PC-9 (cell line): Measurements from ENCODE around the gene PRR14. TPM values are rescaled to one million over a fixed set of nuclear protein-coding genes. Genes with fewer than 3 reads are reported as not detected.

ENCODE experiments used
- Bru-seq: library from RNA; stranded (reverse); fragments of 400-500 nt; gene quantifications from one replicate; lab custom pipeline; 2021; lab: Mats Ljungman, UMichigan
- BruChase-seq, 2 experiments: library from RNA; stranded (reverse); fragments of 400-500 nt; gene quantifications; one replicate each; lab custom pipeline; 2021; lab: Mats Ljungman, UMichigan
- BruUV-seq: library from RNA; stranded (reverse); fragments of 400-500 nt; replicated peaks from 2 replicates; lab custom pipeline; 2021; lab: Mats Ljungman, UMichigan
- CTCF ChIA-PET: fragments of 300-600 bp; sonication (Branson Sonifier 250); formaldehyde crosslinking; loops from one replicate; lab custom pipeline; 2022; ENCODE audit warnings: antibody characterized with exemption; lab: Charles Lee
- POLR2A ChIA-PET: fragments of 300-600 bp; sonication (Branson Sonifier 250); formaldehyde crosslinking; loops from one replicate; lab custom pipeline; 2022; ENCODE audit warnings: antibody characterized with exemption; ENCODE audit not compliant: unreplicated experiment; lab: Charles Lee
- DNase-seq, 2 experiments: peaks; one replicate each; pipeline versions ENCODE4 v3.0.0 to v3.0.0-alpha.2; 2015 to 2022; ENCODE audit warnings: mixed read lengths in 1 of 2
- H2AFZ ChIP-seq: fragments of 200-600 bp; sonication (generic); 2 replicates; pipeline ENCODE4 v1.8.1; 2017; ENCODE audit warnings: antibody characterized with exemption
- H3F3A ChIP-seq: fragments of 200-600 bp; sonication (generic); 2 replicates; pipeline ENCODE4 v1.8.1; 2017; ENCODE audit warnings: antibody characterized with exemption, mild to moderate bottlenecking, low read depth; ENCODE audit not compliant: insufficient read depth
- H3K27ac ChIP-seq: fragments of 200-600 bp; sonication (generic); 2 replicates; pipeline ENCODE4 v1.6.1; 2016; ENCODE audit warnings: mixed run types
- H3K27me3 ChIP-seq: fragments of 200-600 bp; sonication (generic); 2 replicates; pipeline ENCODE4 v1.6.1; 2016; ENCODE audit warnings: low read depth, mixed run types; ENCODE audit not compliant: insufficient read depth
- H3K36me3 ChIP-seq: fragments of 200-600 bp; sonication (generic); 2 replicates; pipeline ENCODE4 v1.6.1; 2016; ENCODE audit warnings: low read depth, mixed run types
- H3K4me1 ChIP-seq: fragments of 200-600 bp; sonication (generic); replicated peaks from 2 replicates; pipeline ENCODE4 v1.6.1; 2016; ENCODE audit warnings: mixed run types; ENCODE audit not compliant: insufficient read depth
- H3K4me2 ChIP-seq: fragments of 200-600 bp; sonication (generic); 2 replicates; pipeline ENCODE4 v1.6.1; 2017; ENCODE audit warnings: mixed run types
- H3K4me3 ChIP-seq: fragments of 200-600 bp; sonication (generic); 2 replicates; pipeline ENCODE4 v1.6.1; 2016; ENCODE audit warnings: mixed run types
- H3K79me2 ChIP-seq: fragments of 200-600 bp; sonication (generic); 2 replicates; pipeline ENCODE4 v1.6.1; 2017; ENCODE audit warnings: low read depth, mixed run types
- H3K9me2 ChIP-seq: fragments of 200-600 bp; sonication (generic); 2 replicates; pipeline ENCODE4 v1.8.1; 2017; ENCODE audit warnings: mild to moderate bottlenecking; ENCODE audit not compliant: insufficient read depth
- H3K9me3 ChIP-seq: fragments of 200-600 bp; sonication (generic); 2 replicates; pipeline ENCODE4 v1.8.1; 2016; ENCODE audit warnings: low read depth; ENCODE audit not compliant: insufficient read depth
- H4K20me1 ChIP-seq: fragments of 200-600 bp; sonication (generic); 2 replicates; pipeline ENCODE4 v1.8.1; 2017; ENCODE audit not compliant: insufficient read depth
- EZH2 ChIP-seq: fragments of 200-600 bp; sonication (generic); IDR thresholded peaks from 2 replicates; pipeline ENCODE4 v1.8.0; 2017; ENCODE audit warnings: antibody characterized with exemption, low read depth
- intact Hi-C: fragments of 100-400 bp; cut with micrococcal nuclease; formaldehyde crosslinking; loops from one replicate; pipeline ENCODE4 v1.10.0; 2022; ENCODE audit not compliant: unreplicated experiment
- long read RNA-seq: library from polyadenylated mRNA; stranded (forward); transcript quantifications from one replicate; pipeline ENCODE4 v2.0.0, GENCODE V29; 2022
- total RNA-seq: library from RNA; stranded (reverse); gene quantifications from 2 replicates; pipeline ENCODE4 v1.2.3, GENCODE V29; 2021
- TF ChIP-seq, protein P1 (sequence below): fragments of 200-600 bp; sonication (generic); conservative IDR thresholded peaks from 2 replicates; pipeline ENCODE4 v1.6.1; 2017; ENCODE audit warnings: mixed run types, antibody characterized with exemption, mild to moderate bottlenecking, moderate library complexity

The PRR14 gene
- 67.3 and 85.3 TPM in 2 replicates for total RNA-seq
- Bru-seq, nascent RNA = percentile 65 among the genes with signal in this experiment
- percentile 70 among the genes with signal in this experiment for BruChase-seq, experiment 1, labeled RNA remaining after a 2-hour chase
- BruChase-seq, experiment 2, labeled RNA remaining after a 6-hour chase = percentile 88 among the genes with signal in this experiment
- long read RNA-seq, transcript PRR14-203 (11 exons, 2,316 nt) = major isoform, 11 of 58 reads
- long read RNA-seq, transcript PRR14-202 (12 exons, 2,198 nt) = minor isoform, 6 of 58 reads
- long read RNA-seq, partial matches to known transcripts = 14 of 58 reads
- long read RNA-seq, other reads (novel, unspliced or antisense) = 27 of 58 reads

DNA sequence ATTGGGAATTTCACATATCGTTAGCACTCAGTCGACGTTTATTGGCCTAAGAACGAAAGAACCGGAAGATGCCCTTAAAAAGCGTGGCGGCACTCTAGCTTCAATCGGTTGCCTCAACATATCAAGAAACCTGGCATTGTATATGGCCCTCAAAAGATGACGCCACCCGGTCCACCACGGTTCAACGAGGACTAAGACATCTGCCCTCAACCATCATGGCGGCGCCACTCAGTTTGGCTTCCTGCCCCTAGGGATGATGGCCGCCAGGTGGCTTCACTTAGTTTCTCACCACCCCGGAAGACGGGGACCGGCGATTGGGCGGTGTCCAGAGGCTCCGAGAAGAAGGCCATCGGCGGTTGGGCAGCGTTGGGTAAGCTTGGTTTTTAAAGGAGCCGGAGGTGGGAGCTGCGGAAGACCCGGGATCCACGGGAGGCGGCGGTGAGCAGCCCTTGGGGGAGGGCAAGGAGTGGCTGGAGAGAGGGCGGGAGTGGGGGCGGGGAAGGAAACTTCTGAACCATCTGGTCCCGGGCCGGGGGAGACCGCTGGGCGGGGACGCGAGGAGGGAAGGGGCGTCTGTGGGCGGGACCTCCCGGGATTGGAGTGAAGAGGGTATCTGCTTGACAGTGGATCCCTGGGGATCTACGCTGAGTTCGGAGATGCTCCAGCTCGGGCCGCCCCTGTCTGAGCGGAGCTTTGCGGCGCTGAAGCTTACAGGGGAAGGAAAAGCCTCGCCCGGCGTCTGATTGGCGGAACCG lies at the start of gene PRR14:
Gene PRR14, plus strand, starts transcription at position 592 of the 755 bp plus-strand sequence. CDS start 686 bp downstream, outside the sequence.
- TF ChIP-seq, protein P1, sequence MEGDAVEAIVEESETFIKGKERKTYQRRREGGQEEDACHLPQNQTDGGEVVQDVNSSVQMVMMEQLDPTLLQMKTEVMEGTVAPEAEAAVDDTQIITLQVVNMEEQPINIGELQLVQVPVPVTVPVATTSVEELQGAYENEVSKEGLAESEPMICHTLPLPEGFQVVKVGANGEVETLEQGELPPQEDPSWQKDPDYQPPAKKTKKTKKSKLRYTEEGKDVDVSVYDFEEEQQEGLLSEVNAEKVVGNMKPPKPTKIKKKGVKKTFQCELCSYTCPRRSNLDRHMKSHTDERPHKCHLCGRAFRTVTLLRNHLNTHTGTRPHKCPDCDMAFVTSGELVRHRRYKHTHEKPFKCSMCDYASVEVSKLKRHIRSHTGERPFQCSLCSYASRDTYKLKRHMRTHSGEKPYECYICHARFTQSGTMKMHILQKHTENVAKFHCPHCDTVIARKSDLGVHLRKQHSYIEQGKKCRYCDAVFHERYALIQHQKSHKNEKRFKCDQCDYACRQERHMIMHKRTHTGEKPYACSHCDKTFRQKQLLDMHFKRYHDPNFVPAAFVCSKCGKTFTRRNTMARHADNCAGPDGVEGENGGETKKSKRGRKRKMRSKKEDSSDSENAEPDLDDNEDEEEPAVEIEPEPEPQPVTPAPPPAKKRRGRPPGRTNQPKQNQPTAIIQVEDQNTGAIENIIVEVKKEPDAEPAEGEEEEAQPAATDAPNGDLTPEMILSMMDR = no peak
- no peak for TF ChIP-seq EZH2
- Histone ChIP-seq H3K9me3 (no peaks in the 10 kb centered on the region), H3K4me1 (peaks cover 6% of the 10 kb centered on the region; the same call in 1 of the 2 replicates), H3F3A (peaks cover 10% of the 10 kb centered on the region; the same call in 1 of the 2 replicates), H3K4me3 (peak within 1 kb of the TSS; percentile 72), H4K20me1 (no peaks in the 10 kb centered on the region), H3K4me2 (peak within 1 kb of the TSS; percentile 86), H3K79me2 (peaks cover 12% of the 10 kb centered on the region), H2AFZ (peak within 1 kb of the TSS; percentile 97), H3K9me2 (no peaks in the 10 kb centered on the region), H3K36me3 (no peaks in the 10 kb centered on the region), H3K27me3 (no peaks in the 10 kb centered on the region), H3K27ac (peak within 1 kb of the TSS; percentile 56)
- intact Hi-C loops = loop anchor here (5.0 to 10.0 kb wide), 3 partner anchors 247 to 804 kb away; partner anchors contain the start of genes ARMC5, CTF1, TBX6 and YPEL3
- no TSS peak for BruUV-seq
- ChIA-PET POLR2A (interaction anchor here (0.6 to 1.0 kb wide), 5 partner anchors 8 to 677 kb away, joined by 3 to 15 read pairs (median 5); partner anchors contain the start of genes FBRS and TAOK2), CTCF (interaction anchor here (0.6 to 1.2 kb wide), 3 partner anchors 17 to 280 kb away, joined by 5 to 8 read pairs (median 6); partner anchors contain the start of gene DCTPP1)
- DNase-seq = peak; percentile 97 to 100

GRCh38 chr16:30601966-30602365 lies 48.8 kb upstream of the PRR14 start:
- no peak overlapping the region for H3K27ac ChIP-seq
- H3K4me3 ChIP-seq = no peak overlapping the region
- BruUV-seq = no TSS peak
- no peaks in the 10 kb centered on the region for H3K27me3 ChIP-seq
- DNase-seq = no peak
- no peak overlapping the region for H2AFZ ChIP-seq
- H3K4me1 ChIP-seq = no peaks in the 10 kb centered on the region
- CTCF ChIA-PET = no interaction called here
- intact Hi-C loops = no loop called here
- H4K20me1 ChIP-seq = no peaks in the 10 kb centered on the region
- H3K79me2 ChIP-seq = no peaks in the 10 kb centered on the region
- H3K9me3 ChIP-seq = no peaks in the 10 kb centered on the region
- H3F3A ChIP-seq = peaks cover 43% of the 10 kb centered on the region; the same call in 1 of the 2 replicates
- POLR2A ChIA-PET = interaction anchor here (0.6 kb wide), 2 partner anchors 26 to 174 kb away, joined by 3 to 4 read pairs; no protein-coding TSS in a partner anchor
- no peaks in the 10 kb centered on the region for H3K9me2 ChIP-seq
- TF ChIP-seq, protein P1 = no peak
- no peak for TF ChIP-seq EZH2
- 0 out of 2 replicates have a peak, but pooled peaks cover 6% of the 10 kb centered on the region for H3K36me3 ChIP-seq
- H3K4me2 ChIP-seq = no peak overlapping the region
